Measurements from ENCODE around the gene FST. TPM values are rescaled to one million over a fixed set of nuclear protein-coding genes. Genes with fewer than 3 reads are reported as not detected.

The FST gene
- total and polyA plus RNA-seq, 2 donors (not counting 1 experiment from before 2014, with no cell fraction given) = 759 to 1,058 TPM

DNA sequence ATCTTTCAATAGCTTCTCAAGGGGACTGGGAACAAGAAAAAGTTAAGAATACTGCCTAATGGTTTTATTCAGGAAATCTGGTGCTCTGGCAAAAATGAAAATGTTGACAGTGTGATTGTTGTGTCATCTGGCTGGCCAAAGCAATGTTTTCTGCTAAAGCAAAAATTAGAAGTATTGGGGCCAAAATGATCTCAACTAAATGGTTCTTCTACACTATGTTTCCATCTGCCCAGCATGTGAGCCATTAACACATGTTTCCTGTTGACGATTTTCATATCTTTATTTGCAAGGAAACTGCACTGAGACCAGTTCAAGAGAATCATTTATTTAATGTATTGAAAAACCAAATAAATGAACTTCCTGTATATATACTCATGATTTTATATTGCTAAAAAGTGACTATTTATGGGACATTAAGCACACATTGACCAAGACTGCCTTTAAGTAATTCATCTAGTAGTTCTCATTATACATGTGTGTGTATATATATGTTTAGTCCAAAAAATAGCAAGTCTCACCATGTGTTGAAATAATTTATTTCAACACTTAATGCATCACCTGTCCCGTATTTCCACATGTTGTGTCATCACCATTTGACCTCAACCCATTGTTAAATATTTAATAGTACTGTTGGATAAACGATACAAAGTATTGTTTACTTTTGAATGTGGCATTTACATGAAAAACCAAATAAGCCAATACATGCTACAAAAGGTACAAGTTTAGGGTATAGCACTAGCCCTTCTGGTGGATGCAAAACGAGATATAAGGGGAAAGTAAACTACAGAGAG is 7.5 kb upstream of the FST start:
- no peak for TF ChIP-seq EZH2 (IDR thresholded peaks at IDR 0.05; ENCODE audit: low read length, missing control alignments)
- TF ChIP-seq, protein P1, sequence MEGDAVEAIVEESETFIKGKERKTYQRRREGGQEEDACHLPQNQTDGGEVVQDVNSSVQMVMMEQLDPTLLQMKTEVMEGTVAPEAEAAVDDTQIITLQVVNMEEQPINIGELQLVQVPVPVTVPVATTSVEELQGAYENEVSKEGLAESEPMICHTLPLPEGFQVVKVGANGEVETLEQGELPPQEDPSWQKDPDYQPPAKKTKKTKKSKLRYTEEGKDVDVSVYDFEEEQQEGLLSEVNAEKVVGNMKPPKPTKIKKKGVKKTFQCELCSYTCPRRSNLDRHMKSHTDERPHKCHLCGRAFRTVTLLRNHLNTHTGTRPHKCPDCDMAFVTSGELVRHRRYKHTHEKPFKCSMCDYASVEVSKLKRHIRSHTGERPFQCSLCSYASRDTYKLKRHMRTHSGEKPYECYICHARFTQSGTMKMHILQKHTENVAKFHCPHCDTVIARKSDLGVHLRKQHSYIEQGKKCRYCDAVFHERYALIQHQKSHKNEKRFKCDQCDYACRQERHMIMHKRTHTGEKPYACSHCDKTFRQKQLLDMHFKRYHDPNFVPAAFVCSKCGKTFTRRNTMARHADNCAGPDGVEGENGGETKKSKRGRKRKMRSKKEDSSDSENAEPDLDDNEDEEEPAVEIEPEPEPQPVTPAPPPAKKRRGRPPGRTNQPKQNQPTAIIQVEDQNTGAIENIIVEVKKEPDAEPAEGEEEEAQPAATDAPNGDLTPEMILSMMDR (conservative IDR thresholded peaks at IDR 0.05 in 1 of 2, IDR thresholded peaks at IDR 0.05 in 1 of 2; ENCODE audit: low read depth in 1 of 2, low read length in 2 of 2) = no peak
- Histone ChIP-seq H3K27me3 (ENCODE audit: control insufficient read depth, insufficient read depth, low read length) (no peaks in the 10 kb centered on the region), H3K4me1 (ENCODE audit: control insufficient read depth, extremely low read depth, insufficient read depth, low read length) (peaks cover 4% of the 10 kb centered on the region), H3K9me3 (ENCODE audit: control insufficient read depth, insufficient read depth, low read depth, low read length) (no peaks in the 10 kb centered on the region), H3K4me3 (replicated peaks in 1 of 4; ENCODE audit: control extremely low read depth in 1 of 4, insufficient read depth in 1 of 4, low read depth in 3 of 4, low read length in 4 of 4) (no peak overlapping the region), H3K4me2 (ENCODE audit: extremely low read depth, insufficient read depth, low read length) (no peak overlapping the region), H3K9ac (ENCODE audit: insufficient read depth, low read length) (no peak overlapping the region), H2AFZ (ENCODE audit: low read length) (no peak overlapping the region), H3K27ac (ENCODE audit: insufficient read depth, low read length) (no peak overlapping the region), H4K20me1 (ENCODE audit: control insufficient read depth, extremely low read depth, insufficient read depth, low read length) (no peaks in the 10 kb centered on the region), H3K79me2 (ENCODE audit: control insufficient read depth, insufficient read depth, low read length) (no peaks in the 10 kb centered on the region), H3K36me3 (ENCODE audit: control insufficient read depth, insufficient read depth, low read length) (no peaks in the 10 kb centered on the region)
- no peak for DNase-seq (ENCODE audit: low read depth in 2 of 2)

DNA sequence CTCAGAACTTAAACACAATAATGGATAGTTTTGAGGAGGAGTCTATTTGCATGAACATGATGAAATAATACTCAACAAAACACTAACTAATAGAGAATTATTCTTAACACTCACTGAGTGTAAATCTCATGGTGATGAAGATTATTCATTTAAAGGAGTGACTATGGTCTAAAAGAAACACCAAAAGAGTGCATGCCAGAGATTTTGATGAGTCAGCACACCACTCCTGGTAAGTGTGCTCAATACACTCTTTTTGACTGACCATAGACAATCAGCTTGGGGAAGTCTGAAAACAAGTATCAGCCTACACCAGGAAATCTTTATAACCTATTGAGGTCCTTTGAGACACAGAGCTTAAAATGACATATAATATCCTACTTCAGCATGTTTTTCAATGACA is 6.8 kb upstream of the FST start:
- Histone ChIP-seq H3K9me3 (ENCODE audit: control insufficient read depth, insufficient read depth, low read depth, low read length) (no peaks in the 10 kb centered on the region), H3K36me3 (ENCODE audit: control insufficient read depth, insufficient read depth, low read length) (no peaks in the 10 kb centered on the region), H3K27me3 (ENCODE audit: control insufficient read depth, insufficient read depth, low read length) (no peaks in the 10 kb centered on the region), H3K4me3 (replicated peaks in 1 of 4; ENCODE audit: control extremely low read depth in 1 of 4, insufficient read depth in 1 of 4, low read depth in 3 of 4, low read length in 4 of 4) (no peak overlapping the region), H3K79me2 (ENCODE audit: control insufficient read depth, insufficient read depth, low read length) (no peaks in the 10 kb centered on the region), H3K4me1 (ENCODE audit: control insufficient read depth, extremely low read depth, insufficient read depth, low read length) (peaks cover 4% of the 10 kb centered on the region), H3K9ac (ENCODE audit: insufficient read depth, low read length) (no peak overlapping the region), H3K4me2 (ENCODE audit: extremely low read depth, insufficient read depth, low read length) (no peak overlapping the region), H4K20me1 (ENCODE audit: control insufficient read depth, extremely low read depth, insufficient read depth, low read length) (no peaks in the 10 kb centered on the region), H3K27ac (ENCODE audit: insufficient read depth, low read length) (no peak overlapping the region), H2AFZ (ENCODE audit: low read length) (no peak overlapping the region)
- peak in 1 of 2 donors; percentile 34 for DNase-seq (ENCODE audit: low read depth in 2 of 2)
- no peak for TF ChIP-seq EZH2 (IDR thresholded peaks at IDR 0.05; ENCODE audit: low read length, missing control alignments)
- TF ChIP-seq, protein P1 (conservative IDR thresholded peaks at IDR 0.05 in 1 of 2, IDR thresholded peaks at IDR 0.05 in 1 of 2; ENCODE audit: low read depth in 1 of 2, low read length in 2 of 2) = no peak

DNA sequence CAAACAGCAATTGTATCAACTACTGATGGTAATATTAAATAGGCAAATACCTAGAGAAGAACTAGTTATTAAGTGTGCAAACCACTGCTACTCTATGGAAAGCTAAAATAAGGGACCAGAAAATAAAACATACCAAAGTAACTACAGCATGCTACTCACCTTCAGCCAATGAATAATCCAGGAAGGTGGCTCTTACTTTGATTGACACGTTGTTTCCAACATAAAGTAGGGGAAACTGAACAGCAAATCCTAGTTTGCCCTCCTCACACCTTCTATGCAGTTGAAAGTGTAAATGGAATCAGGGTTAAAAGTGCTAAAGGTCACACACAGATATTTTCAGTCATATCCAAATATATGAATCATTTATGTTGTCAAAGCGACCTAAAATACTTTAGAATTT is 5.1 kb upstream of the FST start:
- DNase-seq (ENCODE audit: low read depth in 2 of 2) = no peak
- Histone ChIP-seq H3K4me1 (ENCODE audit: control insufficient read depth, extremely low read depth, insufficient read depth, low read length) (peaks cover 3% of the 10 kb centered on the region), H3K27ac (ENCODE audit: insufficient read depth, low read length) (no peak overlapping the region), H2AFZ (ENCODE audit: low read length) (no peak overlapping the region), H3K9ac (ENCODE audit: insufficient read depth, low read length) (no peak overlapping the region), H3K36me3 (ENCODE audit: control insufficient read depth, insufficient read depth, low read length) (no peaks in the 10 kb centered on the region), H3K4me2 (ENCODE audit: extremely low read depth, insufficient read depth, low read length) (no peak overlapping the region), H3K4me3 (replicated peaks in 1 of 4; ENCODE audit: control extremely low read depth in 1 of 4, insufficient read depth in 1 of 4, low read depth in 3 of 4, low read length in 4 of 4) (no peak overlapping the region), H3K79me2 (ENCODE audit: control insufficient read depth, insufficient read depth, low read length) (no peaks in the 10 kb centered on the region), H3K9me3 (ENCODE audit: control insufficient read depth, insufficient read depth, low read depth, low read length) (no peaks in the 10 kb centered on the region), H4K20me1 (ENCODE audit: control insufficient read depth, extremely low read depth, insufficient read depth, low read length) (no peaks in the 10 kb centered on the region), H3K27me3 (ENCODE audit: control insufficient read depth, insufficient read depth, low read length) (no peaks in the 10 kb centered on the region)
- TF ChIP-seq, protein P1 (conservative IDR thresholded peaks at IDR 0.05 in 1 of 2, IDR thresholded peaks at IDR 0.05 in 1 of 2; ENCODE audit: low read depth in 1 of 2, low read length in 2 of 2) = no peak
- no peak for TF ChIP-seq EZH2 (IDR thresholded peaks at IDR 0.05; ENCODE audit: low read length, missing control alignments)
